HT1080 (cell line): ENCODE measurements around the gene LYPLA2. TPM values are rescaled to one million over a fixed set of nuclear protein-coding genes. Genes with fewer than 3 reads are reported as not detected.
"Not testable (repeated sequence)": the region's sequence is repeated elsewhere in the genome, so short reads cannot be mapped to it uniquely, and the experiment has no call there.

ENCODE experiments used
- DNase-seq: peaks from one replicate; pipeline ENCODE4 v3.0.0-alpha.2; 2015; ENCODE audit warnings: low read depth
- total RNA-seq: library from RNA; depleted of rRNA; stranded (reverse); fragments of >200 nt; shearing (Covaris generic); gene quantifications from 2 replicates; pipeline ENCODE4 v1.2.3, GENCODE V29; 2014

LYPLA2 gene
- total RNA-seq, 1 experiment from 2014 or later = 186 TPM

GRCh38 chr1:23777979-23778814, 12.7 kb upstream of the LYPLA2 start, which contains the start of gene PITHD1:
TSS of gene PITHD1 (plus strand) at chr1:23778418. CDS start at chr1:23778516, 98 bp downstream.
- peak; percentile 60 for DNase-seq

GRCh38 chr1:23779826-23780371, 11.0 kb upstream of the LYPLA2 start:
- DNase-seq = peak; percentile 76

- not testable (repeated sequence) for DNase-seq
Measured at GRCh38 chr1:23783141-23783540, 7.8 kb upstream of the LYPLA2 start.

GRCh38 chr1:23784846-23785245, 6.1 kb upstream of the LYPLA2 start:
- DNase-seq = no peak

- no peak for DNase-seq
Measured at GRCh38 chr1:23787701-23788100, 3.2 kb upstream of the LYPLA2 start.

GRCh38 chr1:23788695-23789094, 2.2 kb upstream of the LYPLA2 start:
- no peak for DNase-seq

- DNase-seq = no peak
Measured at GRCh38 chr1:23791516-23792047, 637 bp downstream of the LYPLA2 start.

- DNase-seq = no peak
Measured at GRCh38 chr1:23792151-23792945, 1.4 kb downstream of the LYPLA2 start.

GRCh38 chr1:23793018-23793781, 2.3 kb downstream of the LYPLA2 start:
- DNase-seq = peak; percentile 70

GRCh38 chr1:23793861-23794731, 3.2 kb downstream of the LYPLA2 start:
- no peak for DNase-seq

- not testable (repeated sequence) for DNase-seq
Measured at GRCh38 chr1:23794732-23795182, 3.8 kb downstream of the LYPLA2 start.

- no peak for DNase-seq
Measured at GRCh38 chr1:23795676-23796465, 4.9 kb downstream of the LYPLA2 start.

- no peak for DNase-seq
Measured at GRCh38 chr1:23796466-23797271, 5.7 kb downstream of the LYPLA2 start.

- DNase-seq = no peak
Measured at GRCh38 chr1:23797478-23798448, 6.8 kb downstream of the LYPLA2 start.

- DNase-seq = no peak
Measured at GRCh38 chr1:23798662-23799142, 7.8 kb downstream of the LYPLA2 start.

GRCh38 chr1:23799255-23799569, 8.3 kb downstream of the LYPLA2 start:
- no peak for DNase-seq
